NCI-H460 (cell line): Measurements from ENCODE around the gene AP2A2. TPM values are rescaled to one million over a fixed set of nuclear protein-coding genes. Genes with fewer than 3 reads are reported as not detected.
A peak's percentile ranks its signal among the peaks of the same experiment; 100 is the strongest.

ENCODE experiments used
- DNase-seq: peaks from one replicate; pipeline ENCODE4 v3.0.0-alpha.2; 2016; ENCODE audit warnings: low read depth; ENCODE audit errors: extremely low read depth
- small RNA-seq, 2 experiments: library from RNA; depleted of rRNA; stranded (forward); fragments of <200 nt; gene quantifications; one replicate each; pipeline ENCODE3, GENCODE V24; 2014
- total RNA-seq: library from RNA; depleted of rRNA; stranded (reverse); fragments of >200 nt; shearing (Covaris generic); gene quantifications from 2 replicates; pipeline ENCODE4 v1.2.3, GENCODE V29; 2014; rRNA removed

AP2A2 gene
- total RNA-seq, 1 experiment from 2014 or later, result 25.1 TPM

GRCh38 chr11:1051356-1052132 lies 125.9 kb downstream of the AP2A2 start:
- DNase-seq, result no peak

- DNase-seq, result no peak
Measured at GRCh38 chr11:1052133-1053011, 126.7 kb downstream of the AP2A2 start.

- no peak for DNase-seq
Measured at GRCh38 chr11:1053121-1053901, 127.6 kb downstream of the AP2A2 start.

- no peak for DNase-seq
Measured at GRCh38 chr11:1054143-1055108, 128.8 kb downstream of the AP2A2 start.

GRCh38 chr11:1055109-1055703 lies 129.5 kb downstream of the AP2A2 start:
- DNase-seq, result no peak

GRCh38 chr11:1055990-1056771 lies 130.5 kb downstream of the AP2A2 start:
- no peak for DNase-seq

- DNase-seq, result no peak
Measured at GRCh38 chr11:1057806-1058205, 132.1 kb downstream of the AP2A2 start.

- DNase-seq, result no peak
Measured at GRCh38 chr11:1059759-1060158, 134.1 kb downstream of the AP2A2 start.

GRCh38 chr11:1060410-1060809 lies 134.7 kb downstream of the AP2A2 start:
- no peak for DNase-seq

GRCh38 chr11:1060852-1061616 lies 135.4 kb downstream of the AP2A2 start:
- peak; percentile 55 for DNase-seq

Small RNA genes lying within 50 kb of the gene (small RNA-seq; reads per million reads assigned to genes)
- gene RNU6-1025P, result 0 reads per million in 2 experiments

Other genes starting within 250 kb of the AP2A2 start
- gene DEAF1, start 230.6 kb upstream of the AP2A2 start, total RNA-seq, result 30.3 and 32.3 TPM in 2 replicates
- gene TMEM80, start 230.1 kb upstream of the AP2A2 start, total RNA-seq, result 6.9 and 8.9 TPM in 2 replicates
- 12.8 and 13.9 TPM in 2 replicates for gene EPS8L2, start 219.6 kb upstream of the AP2A2 start, total RNA-seq
- gene TALDO1, start 178.4 kb upstream of the AP2A2 start, total RNA-seq, result 383 and 408 TPM in 2 replicates
- gene GATD1, start 148.4 kb upstream of the AP2A2 start, total RNA-seq, result 21.6 and 23.0 TPM in 2 replicates
- gene CEND1, start 135.8 kb upstream of the AP2A2 start, total RNA-seq, result not detected in 2 replicates
- gene SLC25A22, start 127.6 kb upstream of the AP2A2 start, total RNA-seq, result 16.2 and 20.8 TPM in 2 replicates
- gene PIDD1, start 120.6 kb upstream of the AP2A2 start, total RNA-seq, result 3.1 and 3.6 TPM in 2 replicates
- gene RPLP2, start 115.9 kb upstream of the AP2A2 start, total RNA-seq, result 1,205 and 1,442 TPM in 2 replicates
- 15.0 and 15.7 TPM in 2 replicates for gene PNPLA2, start 107.0 kb upstream of the AP2A2 start, total RNA-seq
- gene CRACR2B, start 98.0 kb upstream of the AP2A2 start, total RNA-seq, result 5.0 and 5.5 TPM in 2 replicates
- gene CD151, start 92.9 kb upstream of the AP2A2 start, total RNA-seq, result 292 and 302 TPM in 2 replicates
- 143 and 174 TPM in 2 replicates for gene POLR2L, start 83.3 kb upstream of the AP2A2 start, total RNA-seq
- gene TSPAN4, start 83.0 kb upstream of the AP2A2 start, total RNA-seq, result 131 and 169 TPM in 2 replicates
- 31.2 and 36.8 TPM in 2 replicates for gene CHID1, start 15.1 kb upstream of the AP2A2 start, total RNA-seq
- not detected in 2 replicates for gene MUC6, start 110.8 kb downstream of the AP2A2 start, total RNA-seq
- gene MUC2, start 149.0 kb downstream of the AP2A2 start, total RNA-seq, result not detected in 2 replicates
- under 0.01 TPM in 1 of 2 replicates, not detected in the other for gene MUC5AC, start 232.1 kb downstream of the AP2A2 start, total RNA-seq